ENCODE measurements around the gene BRSK2. TPM values are rescaled to one million over a fixed set of nuclear protein-coding genes. Genes with fewer than 3 reads are reported as not detected.

BRSK2 gene
- total RNA-seq, 4 donors from 2014 or later: 1.4 to 8.6 (median 2.0) TPM

- 35 to 42% methylated on average over 5 of the region's 20 CpGs for WGBS, 2 donors (ENCODE audit: low coverage in 1 of 2)
- Histone ChIP-seq H3K4me1 (peaks cover 9 to 100% (median 89%) of the 10 kb centered on the region in 3 donors), H3K27ac (peak overlapping the region; percentile 57 to 96 (median 93)), H3K27me3 (no peaks in the 10 kb centered on the region), H3K9me3 (no peaks in the 10 kb centered on the region), H3K4me3 (peak overlapping the region; percentile 50 to 57), H3K36me3 (peaks cover 0 to 9% of the 10 kb centered on the region in 2 donors)
- peak; percentile 18 for TF ChIP-seq POLR2AphosphoS5 (IDR thresholded peaks at IDR 0.05)
- TF ChIP-seq EP300 (IDR thresholded peaks at IDR 0.05): no peak
- no peak for TF ChIP-seq POLR2A (IDR thresholded peaks at IDR 0.05)
- TF ChIP-seq, protein P1, sequence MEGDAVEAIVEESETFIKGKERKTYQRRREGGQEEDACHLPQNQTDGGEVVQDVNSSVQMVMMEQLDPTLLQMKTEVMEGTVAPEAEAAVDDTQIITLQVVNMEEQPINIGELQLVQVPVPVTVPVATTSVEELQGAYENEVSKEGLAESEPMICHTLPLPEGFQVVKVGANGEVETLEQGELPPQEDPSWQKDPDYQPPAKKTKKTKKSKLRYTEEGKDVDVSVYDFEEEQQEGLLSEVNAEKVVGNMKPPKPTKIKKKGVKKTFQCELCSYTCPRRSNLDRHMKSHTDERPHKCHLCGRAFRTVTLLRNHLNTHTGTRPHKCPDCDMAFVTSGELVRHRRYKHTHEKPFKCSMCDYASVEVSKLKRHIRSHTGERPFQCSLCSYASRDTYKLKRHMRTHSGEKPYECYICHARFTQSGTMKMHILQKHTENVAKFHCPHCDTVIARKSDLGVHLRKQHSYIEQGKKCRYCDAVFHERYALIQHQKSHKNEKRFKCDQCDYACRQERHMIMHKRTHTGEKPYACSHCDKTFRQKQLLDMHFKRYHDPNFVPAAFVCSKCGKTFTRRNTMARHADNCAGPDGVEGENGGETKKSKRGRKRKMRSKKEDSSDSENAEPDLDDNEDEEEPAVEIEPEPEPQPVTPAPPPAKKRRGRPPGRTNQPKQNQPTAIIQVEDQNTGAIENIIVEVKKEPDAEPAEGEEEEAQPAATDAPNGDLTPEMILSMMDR (IDR thresholded peaks at IDR 0.05): peak in 2 of 4 experiments; percentile 24 to 36
- no peak for ATAC-seq
Observed at GRCh38 chr11:1484695-1485503, 95.2 kb downstream of the BRSK2 start.

GRCh38 chr11:1485504-1485885 is 95.8 kb downstream of the BRSK2 start:
- no peaks in the 10 kb centered on the region for H3K27me3 ChIP-seq
- H3K36me3 ChIP-seq: peaks cover 0 to 3% of the 10 kb centered on the region in 2 donors
- ATAC-seq: no peak
- H3K27ac ChIP-seq: peak overlapping the region; percentile 57 to 96 (median 93)
- H3K9me3 ChIP-seq: no peaks in the 10 kb centered on the region
- peak overlapping the region; percentile 50 to 57 for H3K4me3 ChIP-seq
- no CpG with 5 or more reads among the region's 17 CpGs for WGBS, 2 donors (ENCODE audit: low coverage in 1 of 2)
- no peak for TF ChIP-seq POLR2A (IDR thresholded peaks at IDR 0.05)
- TF ChIP-seq, protein P1 (IDR thresholded peaks at IDR 0.05): no peak
- no peak for TF ChIP-seq POLR2AphosphoS5 (IDR thresholded peaks at IDR 0.05)
- TF ChIP-seq EP300 (IDR thresholded peaks at IDR 0.05): no peak
- H3K4me1 ChIP-seq: peaks cover 4 to 95% (median 83%) of the 10 kb centered on the region in 3 donors

DNA sequence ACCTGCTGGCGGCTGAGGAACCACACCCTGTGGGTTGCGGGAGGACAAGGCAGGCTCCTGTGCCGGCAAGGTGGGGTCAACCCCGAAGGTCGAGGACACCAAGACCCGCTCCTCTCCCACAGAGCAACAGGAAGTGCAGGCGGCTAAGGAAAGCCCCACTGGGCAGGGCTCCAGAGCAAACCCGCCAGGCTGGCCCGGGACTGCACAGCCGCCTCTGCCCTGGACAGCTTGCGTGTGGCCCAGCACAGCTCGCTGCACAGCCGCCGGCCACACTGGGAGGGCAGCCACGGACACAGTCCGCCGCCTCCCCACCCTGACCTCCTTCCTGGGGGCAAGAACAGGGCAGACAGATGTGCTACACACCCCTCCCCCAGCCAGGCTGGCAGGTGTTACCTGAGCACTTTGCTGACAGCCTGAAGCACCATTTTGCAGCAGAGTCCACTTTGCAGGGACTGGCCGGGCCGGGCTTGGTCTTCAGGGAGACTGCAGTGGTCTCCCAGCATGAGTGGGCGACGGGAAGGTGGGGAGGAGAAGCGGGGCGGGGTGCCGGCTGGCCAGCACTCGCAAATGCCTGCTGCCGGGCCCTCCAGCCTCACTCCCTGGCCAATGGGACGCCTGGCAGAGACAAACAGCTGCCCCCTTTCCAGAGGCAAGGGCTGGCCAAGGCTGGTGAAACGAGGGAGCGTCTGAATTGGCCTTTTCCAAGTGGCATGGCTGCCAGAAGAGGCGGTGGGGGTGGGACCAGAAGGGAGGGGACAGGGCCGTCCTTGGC is 96.5 kb downstream of the BRSK2 start, which contains the start of gene MOB2:
Gene MOB2 (minus strand): TSS at position 726 of the 772 bp plus-strand sequence. CDS start 223 bp downstream, at position 503.
- no peaks in the 10 kb centered on the region for H3K36me3 ChIP-seq
- peak; percentile 30 for ATAC-seq
- 32% methylated on average over 5 of the region's 31 CpGs; no CpG with 5 or more reads in 1 of the 2 donors for WGBS, 2 donors (ENCODE audit: low coverage in 1 of 2)
- H3K27ac ChIP-seq: peak within 1 kb of the TSS; percentile 57 to 96 (median 93)
- H3K4me1 ChIP-seq: peaks cover 0 to 88% (median 76%) of the 10 kb centered on the region in 3 donors
- TF ChIP-seq, protein P1 (IDR thresholded peaks at IDR 0.05): peak in 2 of 4 experiments; percentile 21 to 23
- TF ChIP-seq EP300 (IDR thresholded peaks at IDR 0.05) (no peak), POLR2AphosphoS5 (IDR thresholded peaks at IDR 0.05) (peak; percentile 30), POLR2A (IDR thresholded peaks at IDR 0.05) (peak in 1 of 2 donors; percentile 49)
- H3K4me3 ChIP-seq: peak within 1 kb of the TSS; percentile 50 to 57
- no peaks in the 10 kb centered on the region for H3K9me3 ChIP-seq
- H3K27me3 ChIP-seq: no peaks in the 10 kb centered on the region

DNA sequence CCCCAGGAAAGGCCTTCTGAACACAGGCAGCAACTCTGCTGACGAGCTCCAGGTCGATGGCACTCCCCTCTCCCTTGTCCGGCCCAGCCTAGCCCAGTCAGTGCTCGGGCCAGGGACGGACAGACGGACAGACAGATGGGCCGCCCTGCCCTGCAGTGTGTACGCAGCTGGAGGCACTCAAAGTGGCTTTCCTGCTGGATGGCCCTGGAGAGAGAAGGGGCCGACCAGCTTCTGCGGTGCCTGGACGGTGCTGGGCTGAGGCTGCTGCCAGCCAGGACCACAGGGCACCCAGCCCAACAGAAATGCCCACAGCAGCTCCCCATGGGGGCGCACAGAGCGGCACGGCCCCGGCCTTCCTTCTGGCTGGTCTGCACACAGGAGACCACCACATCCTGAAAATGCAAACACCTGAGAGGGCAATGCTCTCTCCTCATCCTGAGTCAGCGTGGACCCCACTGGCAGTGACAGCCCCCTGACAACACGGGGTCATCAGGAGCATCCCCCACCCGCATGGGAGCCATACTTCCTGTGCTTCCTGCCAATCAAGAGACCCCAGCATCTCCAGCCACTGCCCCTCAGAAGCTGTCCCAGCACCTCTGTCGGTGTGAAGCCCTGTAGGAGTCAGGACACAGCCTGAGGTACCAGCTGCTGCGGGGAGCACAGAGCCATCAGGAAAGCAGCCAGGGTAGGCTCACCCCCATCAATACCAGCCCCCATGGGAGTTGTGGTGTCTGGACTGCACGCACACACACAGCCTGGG is 97.5 kb downstream of the BRSK2 start:
- WGBS, 2 donors (ENCODE audit: low coverage in 1 of 2): 64% methylated on average over 3 of the region's 21 CpGs; no CpG with 5 or more reads in 1 of the 2 donors
- no peaks in the 10 kb centered on the region for H3K27me3 ChIP-seq
- ATAC-seq: peak; percentile 1
- peaks cover 0 to 78% (median 68%) of the 10 kb centered on the region in 3 donors for H3K4me1 ChIP-seq
- peak overlapping the region; percentile 13 to 96 (median 93) for H3K27ac ChIP-seq
- peak overlapping the region in 1 of 2 donors; percentile 57 for H3K4me3 ChIP-seq
- H3K36me3 ChIP-seq: no peaks in the 10 kb centered on the region
- TF ChIP-seq POLR2AphosphoS5 (IDR thresholded peaks at IDR 0.05) (no peak), EP300 (IDR thresholded peaks at IDR 0.05) (no peak), POLR2A (IDR thresholded peaks at IDR 0.05) (no peak)
- TF ChIP-seq, protein P1 (IDR thresholded peaks at IDR 0.05): no peak
- no peaks in the 10 kb centered on the region for H3K9me3 ChIP-seq

Data from gastroesophageal sphincter (tissue), 4 donors.